Measurements from ENCODE around the gene EPHA4. TPM values are rescaled to one million over a fixed set of nuclear protein-coding genes. Genes with fewer than 3 reads are reported as not detected.

EPHA4 gene
- total RNA-seq, 4 donors from 2014 or later = 38.9 to 98.9 (median 68.0) TPM

- intact Hi-C loops (cut with DNase I) = no loop called here
- Histone ChIP-seq H3K27ac (no peak overlapping the region), H3K4me3 (replicated peaks in 1 of 3) (no peak overlapping the region), H3K36me3 (peaks cover 0 to 9% of the 10 kb centered on the region in 2 donors), H3K4me1 (peaks cover 0 to under 1% of the 10 kb centered on the region in 2 donors), H3K27me3 (no peaks in the 10 kb centered on the region), H3K9me3 (no peaks in the 10 kb centered on the region)
- 74 to 85% methylated on average over 7 of the region's 7 CpGs for WGBS, 2 donors
- no peak for TF ChIP-seq CTCF (IDR thresholded peaks at IDR 0.05)
- TF ChIP-seq POLR2A (IDR thresholded peaks at IDR 0.05) = no peak
- DNase-seq = no peak
Measured at GRCh38 chr2:221420245-221420644, 151.9 kb downstream of the EPHA4 start.

- Histone ChIP-seq H3K27me3 (no peaks in the 10 kb centered on the region), H3K36me3 (peaks cover 0 to 9% of the 10 kb centered on the region in 2 donors), H3K27ac (no peak overlapping the region), H3K4me1 (no peaks in the 10 kb centered on the region), H3K9me3 (no peaks in the 10 kb centered on the region), H3K4me3 (replicated peaks in 1 of 3) (no peak overlapping the region)
- 74 to 84% methylated on average over 5 of the region's 5 CpGs for WGBS, 2 donors
- TF ChIP-seq POLR2A (IDR thresholded peaks at IDR 0.05) (no peak), CTCF (IDR thresholded peaks at IDR 0.05) (no peak)
- intact Hi-C loops (cut with DNase I) = no loop called here
- DNase-seq = no peak
Measured at GRCh38 chr2:221415789-221416188, 156.3 kb downstream of the EPHA4 start.

GRCh38 chr2:221412978-221413377 is 159.1 kb downstream of the EPHA4 start:
- Histone ChIP-seq H3K27ac (no peak overlapping the region), H3K4me3 (replicated peaks in 1 of 3) (no peak overlapping the region), H3K9me3 (no peaks in the 10 kb centered on the region), H3K36me3 (no peaks in the 10 kb centered on the region), H3K27me3 (no peaks in the 10 kb centered on the region), H3K4me1 (no peaks in the 10 kb centered on the region)
- DNase-seq = no peak
- TF ChIP-seq CTCF (IDR thresholded peaks at IDR 0.05) (no peak), POLR2A (IDR thresholded peaks at IDR 0.05) (no peak)
- intact Hi-C loops (cut with DNase I) = no loop called here
- 91 to 97% methylated on average over 1 of the region's 1 CpG for WGBS, 2 donors

GRCh38 chr2:221410487-221410886 is 161.6 kb downstream of the EPHA4 start:
- Histone ChIP-seq H3K9me3 (no peaks in the 10 kb centered on the region), H3K27me3 (no peaks in the 10 kb centered on the region), H3K4me1 (no peaks in the 10 kb centered on the region), H3K27ac (no peak overlapping the region), H3K4me3 (replicated peaks in 1 of 3) (no peak overlapping the region), H3K36me3 (no peaks in the 10 kb centered on the region)
- intact Hi-C loops (cut with DNase I) = no loop called here
- TF ChIP-seq POLR2A (IDR thresholded peaks at IDR 0.05) (no peak), CTCF (IDR thresholded peaks at IDR 0.05) (no peak)
- WGBS, 2 donors = 86 to 89% methylated on average over 4 of the region's 4 CpGs
- DNase-seq = no peak

GRCh38 chr2:221407765-221408164 is 164.3 kb downstream of the EPHA4 start:
- 92% methylated on average over 5 of the region's 5 CpGs for WGBS, 2 donors
- Histone ChIP-seq H3K36me3 (no peaks in the 10 kb centered on the region), H3K27ac (no peak overlapping the region), H3K4me3 (replicated peaks in 1 of 3) (no peak overlapping the region), H3K9me3 (no peaks in the 10 kb centered on the region), H3K4me1 (no peaks in the 10 kb centered on the region), H3K27me3 (no peaks in the 10 kb centered on the region)
- no peak for DNase-seq
- intact Hi-C loops (cut with DNase I) = no loop called here
- TF ChIP-seq CTCF (IDR thresholded peaks at IDR 0.05) (no peak), POLR2A (IDR thresholded peaks at IDR 0.05) (no peak)

All from thyroid gland (tissue), 4 donors.